SK-N-MC (cell line): ENCODE results near the gene KRT5.

Source experiments
- EZH2 ChIP-seq: fragments of 200-600 bp; sonication (generic); IDR thresholded peaks from one replicate; pipeline ENCODE4 v1.6.1; 2017; ENCODE audit warnings: antibody characterized with exemption
- POLR2AphosphoS5 ChIP-seq: IDR thresholded peaks from 2 replicates; pipeline ENCODE4 v1.6.1; 2012; ENCODE audit warnings: mild to moderate bottlenecking, low read depth, low read length, borderline replicate concordance

GRCh38 chr12:52499806-52500560, 20.2 kb downstream of the KRT5 start:
- TF ChIP-seq POLR2AphosphoS5 (no peak), EZH2 (no peak)
